Stomach (tissue), 9 donors: ENCODE results near the gene OR6Q1. TPM values are rescaled to one million over a fixed set of nuclear protein-coding genes. Genes with fewer than 3 reads are reported as not detected.
A peak's percentile ranks its signal among the peaks of the same experiment; 100 is the strongest.

Experiments
- DNase-seq, 2 donors: peaks; one replicate each; pipeline versions ENCODE4 v3.0.0 to v3.0.0-alpha.2; 2013 to 2019
- H3K27ac ChIP-seq, 5 donors: fragments of 200-600 bp in 4 of 5; sonication (generic) in 4 of 5; one replicate each; pipeline ENCODE4 v1.5.1; 2013 to 2019; ENCODE audit warnings: mild to moderate bottlenecking in 1 of 5, moderate library complexity in 1 of 5
- H3K27me3 ChIP-seq, 3 donors: fragments of 200-600 bp; sonication (generic); one replicate each; pipeline ENCODE4 v1.5.1; 2017 to 2019; ENCODE audit warnings: mixed run types in 1 of 3
- H3K36me3 ChIP-seq, 4 donors: fragments of 200-600 bp; sonication (generic); 1 replicate in 3 of 4; 2 replicates in 1 of 4; pipeline ENCODE4 v1.5.1; 2016 to 2019
- H3K4me1 ChIP-seq, 4 donors: fragments of 200-600 bp; sonication (generic); one replicate each; pipeline ENCODE4 v1.5.1; 2016 to 2019
- H3K4me3 ChIP-seq, 4 donors: fragments of 200-600 bp; sonication (generic) in 3 of 4; one replicate each; pipeline ENCODE4 v1.5.1; 2016 to 2019; ENCODE audit warnings: mild to moderate bottlenecking in 1 of 4
- H3K9me3 ChIP-seq, 4 donors: fragments of 200-600 bp; sonication (generic); one replicate each; pipeline ENCODE4 v1.5.1; 2016 to 2019
- EP300 ChIP-seq: sonication (generic); formaldehyde crosslinking; IDR thresholded peaks from one replicate; pipeline ENCODE4 v1.6.1; 2017; ENCODE audit warnings: antibody characterized with exemption
- POLR2A ChIP-seq, 4 donors: fragments of 450-650 bp; IDR thresholded peaks; one replicate each; pipeline ENCODE4 v1.6.1; 2016; ENCODE audit warnings: antibody characterized with exemption in 4 of 4, control low read depth in 2 of 4, mild to moderate bottlenecking in 1 of 4, moderate library complexity in 1 of 4
- POLR2AphosphoS5 ChIP-seq, 3 donors: sonication (generic); formaldehyde crosslinking; IDR thresholded peaks; one replicate each; pipeline ENCODE4 v1.6.1; 2016; ENCODE audit warnings: antibody characterized with exemption in 3 of 3
- WGBS, 5 donors: extraction: QIAGEN DNeasy Blood & Tissue Kit in 3 of 5; methylation state at CpG; one replicate each; pipeline versions ENCODE4 v1.1.5 to v1.1.7; 2013 to 2018; 5-methylcytosine and 5-hydroxymethylcytosine counted together
- intact Hi-C: fragments of 100-400 bp; cut with DNase I; formaldehyde crosslinking; loops from one replicate; pipeline ENCODE4 v1.15.1; 2023; ENCODE audit warnings: low total_unique reads
- polyA plus RNA-seq, 3 donors: library from polyadenylated mRNA; stranded (reverse); fragments of 200-250 nt; gene quantifications; one replicate each; pipeline ENCODE4 v1.2.3, GENCODE V29; 2013
- total RNA-seq, 5 donors: library from RNA; depleted of rRNA; stranded (reverse); fragments of >200 nt; gene quantifications; one replicate each; pipeline versions ENCODE4 v1.1.0 to v1.2.3, GENCODE V29; 2014 to 2016
- TF ChIP-seq, protein P1 (sequence below), 7 experiments: fragments of 450-650 bp in 4 of 7; fragments of 200-600 bp in 3 of 7; sonication (generic) in 3 of 7; IDR thresholded peaks; one replicate each; pipeline ENCODE4 v1.5.1; 2016 to 2019; ENCODE audit warnings: antibody characterized with exemption in 7 of 7, control low read depth in 2 of 7, mild to moderate bottlenecking in 1 of 7
- donor health status: healthy with polysubstance abuse.
- donor health status: Bipolar disorder and iron deficiency.
- donor health status: healthy.

The OR6Q1 gene
- total and polyA plus RNA-seq, 8 donors, result not detected

DNA sequence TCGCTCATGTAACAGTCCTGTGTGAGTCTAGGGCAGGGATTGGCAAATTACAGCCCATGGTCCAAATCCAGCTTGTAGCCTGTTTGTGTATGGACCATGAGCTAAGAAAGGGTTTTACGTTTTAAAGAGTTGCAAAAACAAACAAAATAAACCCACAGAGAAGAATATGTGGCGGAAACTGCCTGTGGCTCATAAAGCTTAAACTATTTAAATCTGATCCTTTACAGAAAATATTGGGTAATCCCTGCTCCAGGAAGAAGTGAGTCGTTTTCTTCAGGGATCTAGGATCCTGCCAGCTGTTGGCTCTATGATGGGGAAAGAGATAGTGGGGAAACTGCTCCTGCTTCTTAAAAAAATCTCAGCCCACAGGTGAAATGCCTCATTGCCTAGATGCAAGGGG is 3.4 kb upstream of the OR6Q1 start:
- no peak overlapping the region for H3K27ac ChIP-seq
- no peaks in the 10 kb centered on the region for H3K36me3 ChIP-seq
- no peak for TF ChIP-seq POLR2A (IDR thresholded peaks at IDR 0.05)
- TF ChIP-seq EP300, result no peak
- TF ChIP-seq, protein P1, sequence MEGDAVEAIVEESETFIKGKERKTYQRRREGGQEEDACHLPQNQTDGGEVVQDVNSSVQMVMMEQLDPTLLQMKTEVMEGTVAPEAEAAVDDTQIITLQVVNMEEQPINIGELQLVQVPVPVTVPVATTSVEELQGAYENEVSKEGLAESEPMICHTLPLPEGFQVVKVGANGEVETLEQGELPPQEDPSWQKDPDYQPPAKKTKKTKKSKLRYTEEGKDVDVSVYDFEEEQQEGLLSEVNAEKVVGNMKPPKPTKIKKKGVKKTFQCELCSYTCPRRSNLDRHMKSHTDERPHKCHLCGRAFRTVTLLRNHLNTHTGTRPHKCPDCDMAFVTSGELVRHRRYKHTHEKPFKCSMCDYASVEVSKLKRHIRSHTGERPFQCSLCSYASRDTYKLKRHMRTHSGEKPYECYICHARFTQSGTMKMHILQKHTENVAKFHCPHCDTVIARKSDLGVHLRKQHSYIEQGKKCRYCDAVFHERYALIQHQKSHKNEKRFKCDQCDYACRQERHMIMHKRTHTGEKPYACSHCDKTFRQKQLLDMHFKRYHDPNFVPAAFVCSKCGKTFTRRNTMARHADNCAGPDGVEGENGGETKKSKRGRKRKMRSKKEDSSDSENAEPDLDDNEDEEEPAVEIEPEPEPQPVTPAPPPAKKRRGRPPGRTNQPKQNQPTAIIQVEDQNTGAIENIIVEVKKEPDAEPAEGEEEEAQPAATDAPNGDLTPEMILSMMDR (IDR thresholded peaks at IDR 0.05), result no peak
- TF ChIP-seq POLR2AphosphoS5 (IDR thresholded peaks at IDR 0.05), result no peak
- no peaks in the 10 kb centered on the region for H3K9me3 ChIP-seq
- H3K4me1 ChIP-seq, result peaks cover 5 to 21% (median 14%) of the 10 kb centered on the region in 4 donors
- DNase-seq, result no peak
- intact Hi-C loops, result no loop called here
- no peaks in the 10 kb centered on the region for H3K27me3 ChIP-seq
- H3K4me3 ChIP-seq, result no peak overlapping the region
- 58 to 71% (median 61%) methylated on average over 4 of the region's 4 CpGs for WGBS, 5 donors

DNA sequence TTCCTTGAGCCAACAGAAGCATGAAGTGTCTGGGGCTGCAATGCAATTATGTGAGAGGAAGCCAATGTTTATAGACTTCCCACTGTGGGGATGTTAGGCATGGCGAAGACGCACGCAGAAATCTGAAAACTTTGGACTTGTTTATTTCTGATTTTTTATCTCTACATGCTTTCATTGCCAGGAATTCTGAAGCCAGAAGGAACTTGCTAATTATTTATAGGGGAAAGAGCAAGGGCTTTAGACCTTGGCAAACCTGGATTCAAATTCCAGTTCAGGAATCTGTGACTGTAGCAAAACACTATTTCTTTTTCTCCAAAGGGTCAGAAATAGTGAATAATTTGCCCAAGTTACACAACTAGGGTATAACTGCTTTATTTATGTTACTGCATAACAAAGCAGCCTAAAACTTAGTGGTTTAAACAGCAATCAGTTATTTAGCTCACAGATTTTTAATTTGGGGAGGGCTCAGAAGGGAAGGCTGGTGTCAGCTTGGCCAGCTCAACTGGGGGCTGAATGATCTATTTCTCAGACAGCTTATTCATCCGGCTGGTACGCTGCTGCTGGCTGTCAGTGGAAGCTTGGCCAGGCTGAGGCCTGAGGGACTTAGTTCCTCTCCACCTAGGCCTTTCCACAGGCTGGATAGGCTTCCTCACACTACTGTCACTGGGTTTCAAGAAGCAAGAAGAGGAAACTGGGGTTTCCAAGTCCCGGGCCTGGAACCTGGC is 1.9 kb upstream of the OR6Q1 start:
- H3K27me3 ChIP-seq, result no peaks in the 10 kb centered on the region

DNA sequence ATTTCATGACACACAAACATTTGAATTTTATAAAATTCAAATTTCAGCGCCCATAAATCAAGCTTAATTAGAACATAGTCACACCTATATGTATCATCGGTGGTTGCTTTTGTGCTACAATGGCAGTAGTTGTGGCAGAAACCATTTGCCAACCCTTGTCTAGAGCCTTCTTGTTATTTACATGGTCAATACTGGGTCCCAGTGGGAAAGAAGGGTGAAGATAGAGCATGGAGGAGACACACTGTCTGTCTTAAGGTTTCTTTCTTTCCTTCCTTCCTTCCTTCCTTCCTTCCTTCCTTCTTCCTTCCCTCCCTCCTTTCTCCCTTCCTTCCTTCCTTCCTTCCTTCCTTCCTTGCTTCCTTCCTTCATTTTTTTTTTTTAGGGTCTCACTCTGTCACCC is 3.7 kb downstream of the OR6Q1 start:
- Histone ChIP-seq H3K36me3 (no peaks in the 10 kb centered on the region), H3K4me3 (no peak overlapping the region), H3K27ac (no peak overlapping the region), H3K27me3 (no peaks in the 10 kb centered on the region), H3K9me3 (peaks cover 0 to 6% (median 3%) of the 10 kb centered on the region in 4 donors), H3K4me1 (peaks cover 0 to under 1% (median 0%) of the 10 kb centered on the region in 4 donors)
- intact Hi-C loops, result no loop called here
- no peak for DNase-seq
- 72 to 89% (median 75%) methylated on average over 2 of the region's 2 CpGs for WGBS, 5 donors
- TF ChIP-seq POLR2A (IDR thresholded peaks at IDR 0.05) (no peak), EP300 (no peak), POLR2AphosphoS5 (IDR thresholded peaks at IDR 0.05) (no peak)
- TF ChIP-seq, protein P1 (IDR thresholded peaks at IDR 0.05), result no peak

More for the DNA sequence above, 1.9 kb upstream of the OR6Q1 start:
- WGBS, 5 donors, result 40 to 44% (median 43%) methylated on average over 6 of the region's 6 CpGs
- intact Hi-C loops, result no loop called here
- DNase-seq, result peak in 1 of 2 donors; percentile 14
- H3K4me3 ChIP-seq, result no peak overlapping the region
- peak overlapping the region in 4 of 5 donors; percentile 7 to 46 (median 19) for H3K27ac ChIP-seq
- H3K4me1 ChIP-seq, result peaks cover 5 to 21% (median 13%) of the 10 kb centered on the region in 4 donors
- no peaks in the 10 kb centered on the region for H3K36me3 ChIP-seq
- TF ChIP-seq POLR2AphosphoS5 (IDR thresholded peaks at IDR 0.05) (no peak), EP300 (no peak)
- no peaks in the 10 kb centered on the region for H3K9me3 ChIP-seq

DNA sequence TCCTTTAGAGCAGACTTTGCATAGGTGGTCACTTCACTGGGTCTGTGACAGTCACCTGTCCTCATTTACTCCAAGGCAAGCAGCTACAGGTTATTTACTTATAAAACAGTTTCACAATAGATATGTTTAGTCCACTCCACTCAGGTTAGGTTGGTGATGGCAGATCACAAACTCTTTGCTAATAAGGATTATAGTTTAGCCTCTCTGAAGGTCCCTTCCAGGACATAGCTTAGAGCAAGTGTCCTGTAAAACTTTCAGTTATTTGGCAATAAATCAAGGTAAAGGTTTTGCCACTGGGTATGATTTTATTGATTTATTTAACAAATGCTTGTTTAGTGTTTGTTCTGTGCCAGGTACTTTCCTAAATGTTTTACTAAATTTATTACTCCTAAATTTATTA is 8.8 kb downstream of the OR6Q1 start:
- intact Hi-C loops, result no loop called here
- DNase-seq, result no peak
- Histone ChIP-seq H3K4me1 (no peaks in the 10 kb centered on the region), H3K4me3 (no peak overlapping the region), H3K9me3 (peaks cover 0 to 6% (median 3%) of the 10 kb centered on the region in 4 donors), H3K27ac (no peak overlapping the region), H3K27me3 (no peaks in the 10 kb centered on the region), H3K36me3 (no peaks in the 10 kb centered on the region)
- TF ChIP-seq, protein P1 (IDR thresholded peaks at IDR 0.05), result no peak
- TF ChIP-seq EP300 (no peak), POLR2A (IDR thresholded peaks at IDR 0.05) (no peak)

DNA sequence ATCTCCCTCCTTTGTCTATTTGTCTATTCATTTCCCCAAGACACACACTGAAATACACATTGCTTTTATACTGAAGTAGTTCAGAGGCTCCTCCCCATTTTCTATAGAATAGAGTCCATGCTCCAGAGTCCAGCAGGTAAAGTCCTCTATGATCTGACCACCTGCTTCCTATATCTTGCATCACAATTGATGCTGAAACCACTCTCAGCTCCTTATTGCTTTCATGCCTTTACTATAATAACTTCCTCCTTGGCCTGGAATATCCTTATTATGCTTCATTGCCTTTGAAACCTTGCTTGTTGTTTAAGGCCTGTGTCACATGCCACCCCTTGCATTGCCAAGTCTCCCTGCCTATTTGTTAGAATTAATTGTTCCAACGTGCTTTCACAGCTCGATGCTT is 12.6 kb downstream of the OR6Q1 start:
- TF ChIP-seq, protein P1 (IDR thresholded peaks at IDR 0.05), result no peak
- TF ChIP-seq POLR2AphosphoS5 (IDR thresholded peaks at IDR 0.05), result no peak
- TF ChIP-seq EP300, result no peak
- no peak for TF ChIP-seq POLR2A (IDR thresholded peaks at IDR 0.05)
- Histone ChIP-seq H3K4me3 (no peak overlapping the region), H3K27me3 (no peaks in the 10 kb centered on the region), H3K27ac (no peak overlapping the region), H3K9me3 (no peaks in the 10 kb centered on the region), H3K36me3 (no peaks in the 10 kb centered on the region), H3K4me1 (no peaks in the 10 kb centered on the region)
- WGBS, 5 donors, result 73 to 87% (median 84%) methylated on average over 2 of the region's 2 CpGs
- no peak for DNase-seq
- intact Hi-C loops, result no loop called here
